Measurements from ENCODE around the gene PPARD.

GRCh38 chr6:35429463-35429862 is 87.1 kb downstream of the PPARD start:
- no peak for TF ChIP-seq CTCF (conservative IDR thresholded peaks at IDR 0.05)
- no peak for TF ChIP-seq EZH2 (IDR thresholded peaks at IDR 0.05; ENCODE audit: low read depth)

Data from PC-9 (cell line).